ENCODE measurements around the gene PSTPIP1. TPM values are rescaled to one million over a fixed set of nuclear protein-coding genes. Genes with fewer than 3 reads are reported as not detected.
A peak's percentile ranks its signal among the peaks of the same experiment; 100 is the strongest.

The PSTPIP1 gene
- total RNA-seq, 1 experiment from 2014 or later, result 1.5 TPM

- TF ChIP-seq E2F1 (CRISPR knock-in tag; IDR thresholded peaks at IDR 0.05) (no peak), PRRX2 (CRISPR knock-in tag; IDR thresholded peaks at IDR 0.05) (no peak), ZNF317 (CRISPR knock-in tag; IDR thresholded peaks at IDR 0.05; ENCODE audit: borderline replicate concordance, low read depth) (no peak), ZBTB21 (CRISPR knock-in tag; IDR thresholded peaks at IDR 0.05; ENCODE audit: borderline replicate concordance) (no peak), CREM (CRISPR knock-in tag; IDR thresholded peaks at IDR 0.05) (no peak), TP53 (CRISPR knock-in tag; IDR thresholded peaks at IDR 0.05) (no peak), IRF2 (CRISPR knock-in tag; IDR thresholded peaks at IDR 0.05; ENCODE audit: borderline replicate concordance, low read depth) (no peak), GTF2I (CRISPR knock-in tag; conservative IDR thresholded peaks at IDR 0.05) (no peak), FOXP1 (CRISPR knock-in tag; IDR thresholded peaks at IDR 0.05; ENCODE audit: borderline replicate concordance) (no peak), ZNF263 (CRISPR knock-in tag; IDR thresholded peaks at IDR 0.05; ENCODE audit: low read depth) (no peak), TEAD1 (CRISPR knock-in tag; IDR thresholded peaks at IDR 0.05) (no peak)
Measured at GRCh38 chr15:77030048-77030927, 35.4 kb downstream of the PSTPIP1 start (continued).

GRCh38 chr15:77030928-77031375 lies 36.0 kb downstream of the PSTPIP1 start:
- DNase-seq (ENCODE audit: low spot score), result peak; percentile 8
- CTCF ChIA-PET, result interaction anchor here (1.0 to 2.6 kb wide), 4 partner anchors 14 to 512 kb away, joined by 4 to 16 read pairs (median 4); no protein-coding TSS in a partner anchor
- TF ChIP-seq ZNF232 (CRISPR knock-in tag; IDR thresholded peaks at IDR 0.05), result no peak
- no peak for TF ChIP-seq RELA (CRISPR knock-in tag; IDR thresholded peaks at IDR 0.05; ENCODE audit: borderline replicate concordance)
- no peak for TF ChIP-seq ZNF219 (CRISPR knock-in tag; IDR thresholded peaks at IDR 0.05; ENCODE audit: borderline replicate concordance)
- no peak for TF ChIP-seq ZNF281 (CRISPR knock-in tag; IDR thresholded peaks at IDR 0.05)
- TF ChIP-seq USF1 (CRISPR knock-in tag; IDR thresholded peaks at IDR 0.05), result no peak
- TF ChIP-seq FOXK1 (CRISPR knock-in tag; IDR thresholded peaks at IDR 0.05), result no peak
- TF ChIP-seq NFYB (CRISPR knock-in tag; conservative IDR thresholded peaks at IDR 0.05; ENCODE audit: low read depth), result no peak
- no peak for TF ChIP-seq PRDM15 (CRISPR knock-in tag; IDR thresholded peaks at IDR 0.05)
- TF ChIP-seq CREB1 (CRISPR knock-in tag; IDR thresholded peaks at IDR 0.05), result no peak
- TF ChIP-seq AR (CRISPR knock-in tag; IDR thresholded peaks at IDR 0.05), result no peak
- no peak for TF ChIP-seq FOXJ3 (CRISPR knock-in tag; IDR thresholded peaks at IDR 0.05; ENCODE audit: borderline replicate concordance)

More at GRCh38 chr15:77030928-77031375, 36.0 kb downstream of the PSTPIP1 start:
- Mint-ChIP-seq H3K27ac (no peak overlapping the region), H3K4me3 (no peak overlapping the region), H3K36me3 (no peaks in the 10 kb centered on the region; the same call in 1 of the 2 replicates), H3K4me1 (peaks cover 13% of the 10 kb centered on the region), H3K27me3 (ENCODE audit: low read depth) (peaks cover 10% of the 10 kb centered on the region), H3K9me3 (no peaks in the 10 kb centered on the region)
- ATAC-seq, result no peak
- POLR2A ChIA-PET, result no interaction called here

Data from WTC11 (cell line).